ENCODE measurements around the gene IQGAP2.

GRCh38 chr5:76690037-76690679, 287.1 kb downstream of the IQGAP2 start:
- TF ChIP-seq, protein P1, sequence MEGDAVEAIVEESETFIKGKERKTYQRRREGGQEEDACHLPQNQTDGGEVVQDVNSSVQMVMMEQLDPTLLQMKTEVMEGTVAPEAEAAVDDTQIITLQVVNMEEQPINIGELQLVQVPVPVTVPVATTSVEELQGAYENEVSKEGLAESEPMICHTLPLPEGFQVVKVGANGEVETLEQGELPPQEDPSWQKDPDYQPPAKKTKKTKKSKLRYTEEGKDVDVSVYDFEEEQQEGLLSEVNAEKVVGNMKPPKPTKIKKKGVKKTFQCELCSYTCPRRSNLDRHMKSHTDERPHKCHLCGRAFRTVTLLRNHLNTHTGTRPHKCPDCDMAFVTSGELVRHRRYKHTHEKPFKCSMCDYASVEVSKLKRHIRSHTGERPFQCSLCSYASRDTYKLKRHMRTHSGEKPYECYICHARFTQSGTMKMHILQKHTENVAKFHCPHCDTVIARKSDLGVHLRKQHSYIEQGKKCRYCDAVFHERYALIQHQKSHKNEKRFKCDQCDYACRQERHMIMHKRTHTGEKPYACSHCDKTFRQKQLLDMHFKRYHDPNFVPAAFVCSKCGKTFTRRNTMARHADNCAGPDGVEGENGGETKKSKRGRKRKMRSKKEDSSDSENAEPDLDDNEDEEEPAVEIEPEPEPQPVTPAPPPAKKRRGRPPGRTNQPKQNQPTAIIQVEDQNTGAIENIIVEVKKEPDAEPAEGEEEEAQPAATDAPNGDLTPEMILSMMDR (optimal IDR thresholded peaks at IDR 0.05 in 1 of 3, IDR thresholded peaks at IDR 0.05 in 1 of 3, conservative IDR thresholded peaks at IDR 0.05 in 1 of 3; ENCODE audit: extremely low read depth in 1 of 3, insufficient read depth in 2 of 3, low read length in 3 of 3) = no peak
- no peak for TF ChIP-seq EZH2 (IDR thresholded peaks at IDR 0.05; ENCODE audit: low read length)

Measured in keratinocyte (primary cell).